K562 treated with DMSO at 1 percent for 48 hours (cell line): Measurements from ENCODE around the gene TTC32. TPM values are rescaled to one million over a fixed set of nuclear protein-coding genes. Genes with fewer than 3 reads are reported as not detected.

Experiments used
- total RNA-seq: library from RNA; unstranded; fragments of 300-600 nt; gene quantifications from 2 replicates; pipeline ENCODE4 v1.2.3, GENCODE V29; 2022; ENCODE audit warnings: low replicate concordance; ENCODE audit errors: extremely low read depth

TTC32 gene
- not detected in 2 replicates for total RNA-seq

DNA sequence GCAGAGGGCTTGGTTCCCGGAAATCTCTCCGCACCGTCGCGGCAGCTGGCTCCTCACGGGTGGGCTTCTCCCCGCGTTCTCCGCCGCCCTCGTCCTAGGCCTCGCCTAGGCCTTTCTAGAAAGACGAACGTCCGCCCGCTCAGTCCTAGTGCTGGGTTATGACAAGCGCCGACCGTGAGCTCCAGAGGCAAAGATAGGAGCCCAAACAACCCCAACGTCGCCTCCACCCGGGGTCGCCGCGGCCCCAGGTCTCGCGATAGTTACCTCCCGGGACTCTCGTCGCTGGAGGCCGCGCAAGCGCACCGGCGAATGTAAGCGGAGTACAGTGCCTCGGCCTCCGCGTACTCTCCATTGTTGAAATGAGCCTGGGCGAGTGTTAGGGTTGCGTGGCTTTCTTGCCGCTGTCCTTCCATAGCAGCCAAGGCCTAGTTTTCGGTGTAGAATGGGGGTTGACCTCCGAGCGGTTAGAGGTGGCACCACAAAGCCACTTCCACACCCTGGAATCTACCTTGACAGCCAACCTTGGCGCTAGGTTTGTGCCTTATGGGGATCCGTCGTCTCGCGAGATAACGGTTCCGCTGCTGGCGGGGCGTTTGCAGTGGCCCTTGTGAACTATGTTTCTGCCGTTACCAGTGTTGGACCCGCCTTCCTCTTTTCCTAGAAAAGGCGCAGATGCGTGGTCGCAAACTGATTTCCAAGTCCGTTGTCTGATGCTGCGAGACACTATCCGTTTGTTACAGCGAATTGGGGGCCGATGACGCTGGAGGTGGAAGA, at the start of gene TTC32:
Gene TTC32, minus strand, starts transcription at position 542 of the 774 bp plus-strand sequence. Its CDS starts 129 bp downstream, at position 413.

Other genes starting within 250 kb of the TTC32 start
- not detected in 2 replicates for gene WDR35, start 88.1 kb upstream of the TTC32 start, total RNA-seq
- gene MATN3, start 110.7 kb upstream of the TTC32 start, total RNA-seq: not detected in 2 replicates
- not detected in 2 replicates for gene LAPTM4A, start 149.6 kb upstream of the TTC32 start, total RNA-seq